GM18951 (cell line): Measurements from ENCODE around the gene NEGR1.

ENCODE experiments used
- POLR2A ChIP-seq: IDR thresholded peaks from 4 replicates; pipeline ENCODE4 v1.6.1; 2011; ENCODE audit warnings: mild to moderate bottlenecking; ENCODE audit not compliant: insufficient read length, insufficient read depth; ENCODE audit errors: extremely low read depth
- in situ Hi-C: fragments of 300-500 bp; cut with MboI; formaldehyde crosslinking; loops from one replicate; pipeline ENCODE4 v1.12.0; 2022; ENCODE audit warnings: low sequenced_read_pairs, mixed read lengths, inconsistent platforms; ENCODE audit not compliant: unreplicated experiment

Gene NEGR1

DNA sequence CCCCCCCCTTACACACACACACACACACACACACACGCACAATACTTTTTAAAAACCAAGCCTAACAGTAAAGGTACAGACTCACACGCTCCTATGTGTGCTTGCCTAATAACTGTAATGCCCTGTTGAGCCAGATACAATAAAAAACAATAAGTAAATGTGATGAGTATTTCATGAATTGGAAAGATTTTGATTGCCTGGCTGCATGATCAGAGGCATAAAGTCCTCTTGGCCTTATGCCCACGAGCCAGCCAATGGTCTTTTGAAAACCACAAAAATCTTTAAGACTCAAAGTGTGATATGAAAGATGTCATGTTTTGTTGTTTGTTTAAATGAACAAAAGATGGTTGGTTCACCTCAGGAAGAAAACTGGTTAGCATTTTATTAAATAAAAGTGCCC lies 759.6 kb downstream of the NEGR1 start:
- TF ChIP-seq POLR2A, result no peak
- in situ Hi-C loops, result no loop called here

DNA sequence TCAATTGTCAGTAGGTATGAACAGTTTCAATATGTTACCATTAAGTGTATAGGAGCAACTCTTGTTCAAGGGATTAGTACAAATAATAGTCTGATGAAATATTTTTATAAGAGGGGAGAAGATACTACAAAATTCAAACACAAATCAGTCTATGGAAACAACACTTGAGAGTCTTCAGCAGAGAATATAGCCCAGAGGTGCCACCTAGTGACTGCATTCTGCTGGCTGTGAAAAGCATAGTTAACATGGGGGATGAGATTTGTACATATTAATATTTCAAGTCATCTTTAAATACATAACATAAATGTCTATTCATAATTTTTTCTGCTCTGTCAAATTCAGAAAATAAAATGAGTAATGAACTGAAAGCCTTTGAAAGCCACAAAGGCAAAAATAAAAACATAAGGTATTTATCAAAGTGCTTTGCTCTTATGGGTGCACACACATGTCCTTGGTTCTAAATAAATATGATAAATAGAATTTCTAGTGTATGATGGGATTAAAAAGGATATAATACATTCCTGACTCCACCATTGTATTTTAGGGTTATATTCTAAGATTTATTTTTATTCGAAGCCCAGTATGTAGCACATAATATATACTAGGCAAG lies 760.6 kb downstream of the NEGR1 start:
- in situ Hi-C loops, result no loop called here
- no peak for TF ChIP-seq POLR2A

DNA sequence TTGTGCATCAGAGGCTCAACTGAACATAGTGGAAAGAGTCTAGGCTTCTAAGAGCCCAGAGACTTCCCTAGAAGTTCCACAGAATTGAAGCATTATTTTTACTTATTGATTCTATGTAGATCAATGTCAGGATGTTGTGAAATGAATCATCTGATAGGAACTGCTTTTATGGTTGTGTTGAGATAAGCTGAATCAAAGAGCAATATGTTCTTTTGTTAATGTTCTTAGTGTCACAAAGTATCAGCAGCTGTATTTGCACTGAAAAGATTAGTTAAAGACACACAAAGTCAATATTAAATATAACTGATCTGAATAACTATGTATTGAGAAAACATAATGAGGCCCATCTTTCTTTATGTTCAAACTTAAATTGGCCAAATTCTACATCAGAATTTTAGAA lies 770.8 kb downstream of the NEGR1 start:
- no peak for TF ChIP-seq POLR2A
- in situ Hi-C loops, result no loop called here

DNA sequence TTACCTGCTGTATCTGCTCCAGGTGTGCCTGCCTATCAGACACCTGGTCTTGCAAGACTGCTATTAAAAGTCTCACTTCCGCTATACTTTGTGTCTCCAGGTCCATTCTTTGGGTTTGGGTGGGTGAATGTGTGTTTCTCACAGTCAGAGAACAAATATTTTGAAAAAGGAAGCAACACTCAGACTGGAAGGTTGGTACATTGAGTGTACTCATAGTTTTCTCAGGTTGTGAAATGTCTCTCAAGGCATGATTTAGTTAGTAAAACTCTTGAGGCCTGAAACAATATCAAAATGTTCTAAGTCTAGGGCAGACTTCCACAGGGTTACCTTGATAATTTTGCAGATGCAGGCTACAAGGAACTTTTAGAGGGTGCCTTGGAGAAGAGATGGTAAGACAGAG lies 771.6 kb downstream of the NEGR1 start:
- TF ChIP-seq POLR2A, result no peak
- in situ Hi-C loops, result no loop called here

DNA sequence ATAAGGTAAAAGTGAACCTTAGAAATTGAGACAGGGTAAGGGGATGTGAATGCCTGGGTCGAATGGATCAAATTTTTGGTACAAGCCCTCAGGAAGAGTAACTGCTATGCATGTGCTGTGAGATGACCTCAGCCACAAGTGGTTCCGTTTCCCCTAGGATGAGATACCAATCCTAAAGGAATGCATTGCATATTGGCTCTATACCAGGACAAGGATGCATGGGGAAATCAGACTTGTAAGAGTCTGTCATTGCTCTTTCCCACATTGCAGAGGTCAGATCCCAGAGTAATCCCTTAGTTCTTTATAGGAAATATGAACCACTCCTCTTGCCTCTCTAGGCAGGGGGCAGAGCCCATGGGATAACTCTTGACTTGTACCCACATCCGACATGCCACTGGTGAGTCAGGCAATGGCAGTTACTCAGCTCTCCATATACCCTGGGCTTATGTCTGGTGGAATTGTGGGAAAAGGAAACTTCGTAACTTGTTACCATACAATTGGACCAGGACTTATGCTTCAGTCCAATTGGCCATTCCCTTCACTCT lies 773.2 kb downstream of the NEGR1 start:
- in situ Hi-C loops, result no loop called here
- TF ChIP-seq POLR2A, result no peak

DNA sequence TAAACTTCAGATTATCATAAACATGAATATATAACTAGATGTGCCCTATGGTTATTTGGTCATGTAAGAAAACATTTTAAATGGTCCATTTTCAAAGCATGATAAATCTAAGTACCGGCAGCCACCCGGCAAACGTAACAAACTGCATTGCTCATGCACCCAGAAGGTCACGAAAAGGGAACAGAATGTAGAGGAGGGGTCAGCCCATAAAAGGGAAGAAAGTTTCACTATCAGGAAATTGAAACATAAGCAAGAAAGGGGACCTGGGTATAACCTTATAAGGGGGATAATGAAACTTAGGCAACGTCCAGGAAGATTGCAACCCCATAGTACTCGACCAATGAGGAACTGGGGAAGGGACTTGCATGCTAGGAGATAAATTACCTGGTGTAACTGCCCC lies 780.3 kb downstream of the NEGR1 start:
- in situ Hi-C loops, result no loop called here
- TF ChIP-seq POLR2A, result no peak

DNA sequence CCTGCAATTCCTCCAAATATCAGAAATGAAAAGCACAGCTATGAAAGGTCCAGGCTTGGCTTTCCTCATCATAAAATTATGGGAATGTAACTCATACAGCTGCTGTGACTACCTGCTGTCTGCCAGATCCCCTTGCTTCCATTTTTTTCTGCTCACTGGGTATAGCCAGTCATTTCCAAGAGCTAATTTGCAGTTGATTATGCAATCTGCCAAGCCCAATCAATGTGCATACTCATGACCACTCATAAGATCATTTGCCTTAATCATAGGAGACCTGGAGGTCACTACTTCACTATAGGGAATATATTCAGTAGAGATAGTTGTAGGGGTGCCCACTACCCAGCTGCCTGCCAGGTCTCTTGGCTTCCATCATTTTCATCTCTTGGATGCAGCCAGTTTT lies 783.8 kb downstream of the NEGR1 start:
- no peak for TF ChIP-seq POLR2A
- in situ Hi-C loops, result no loop called here

DNA sequence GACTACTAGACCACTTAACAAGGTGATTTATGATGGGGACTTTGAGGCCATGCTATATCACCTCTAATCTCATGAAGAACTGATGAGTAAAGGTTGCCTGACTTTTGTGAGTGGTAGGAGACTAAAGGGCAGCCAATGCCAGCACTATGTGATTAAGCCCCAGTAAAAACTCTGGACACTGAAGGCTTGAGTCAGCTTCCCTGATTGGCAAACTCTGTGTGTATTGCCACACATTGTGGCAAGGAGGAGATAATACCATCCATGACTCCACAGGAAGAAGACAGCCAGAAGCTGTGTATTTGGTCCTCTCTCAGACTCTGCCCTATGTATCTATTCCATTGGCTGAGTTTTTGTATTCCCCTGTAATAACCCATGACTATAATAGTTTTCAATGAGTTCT lies 788.2 kb downstream of the NEGR1 start:
- in situ Hi-C loops, result no loop called here
- TF ChIP-seq POLR2A, result no peak

DNA sequence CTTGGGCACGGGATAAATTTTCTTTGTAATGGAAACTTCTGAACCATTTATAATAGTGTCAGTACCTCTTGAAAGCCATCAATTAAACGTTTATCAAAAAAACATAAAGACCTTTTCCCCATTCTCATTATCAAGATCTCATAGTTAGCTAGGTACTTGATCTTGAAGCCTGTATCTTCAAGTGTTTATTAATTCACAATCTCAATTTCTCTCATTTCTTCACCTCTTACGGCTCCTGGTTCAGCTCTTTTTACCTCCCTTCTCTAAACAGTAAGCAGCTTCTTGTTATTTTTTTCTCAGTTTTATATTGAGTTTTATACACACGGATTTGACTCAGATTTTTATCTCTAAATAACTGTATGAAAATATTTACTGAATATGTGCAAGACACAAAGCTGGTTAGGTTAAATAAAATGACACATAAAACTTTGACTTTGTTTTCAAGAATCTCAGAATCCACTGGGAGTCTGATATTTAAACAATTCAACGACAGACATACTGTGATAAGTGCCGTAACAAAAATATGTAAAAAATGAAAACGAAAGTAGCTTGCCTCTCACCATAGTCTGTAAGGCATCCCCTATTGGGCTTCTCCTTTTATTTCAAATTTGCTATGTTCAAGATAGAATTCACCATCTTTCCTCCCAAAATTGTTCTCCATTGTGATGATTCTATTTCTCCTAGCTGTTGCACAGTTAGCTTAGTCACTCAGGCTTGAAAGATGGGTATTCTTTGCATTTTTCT lies 789.9 kb downstream of the NEGR1 start:
- in situ Hi-C loops, result no loop called here
- no peak for TF ChIP-seq POLR2A

DNA sequence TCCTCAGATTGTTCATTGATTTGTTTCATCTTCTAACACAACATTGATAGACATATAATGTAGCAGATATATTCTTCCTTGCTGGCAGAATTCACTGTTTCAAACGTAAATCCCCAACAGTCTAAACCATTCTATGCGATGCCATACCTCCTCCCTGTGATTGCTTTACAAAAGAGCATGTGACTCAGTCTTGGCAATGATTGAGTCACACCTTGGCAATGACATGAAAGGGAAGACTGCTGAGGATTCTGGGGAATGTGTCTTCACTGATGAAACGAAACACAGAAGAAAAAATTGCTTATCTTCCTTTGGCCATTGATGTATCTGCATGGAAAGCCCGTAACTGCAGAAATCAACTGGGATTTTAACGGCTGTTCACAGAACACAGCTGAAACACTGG lies 791.9 kb downstream of the NEGR1 start:
- no peak for TF ChIP-seq POLR2A
- in situ Hi-C loops, result no loop called here

DNA sequence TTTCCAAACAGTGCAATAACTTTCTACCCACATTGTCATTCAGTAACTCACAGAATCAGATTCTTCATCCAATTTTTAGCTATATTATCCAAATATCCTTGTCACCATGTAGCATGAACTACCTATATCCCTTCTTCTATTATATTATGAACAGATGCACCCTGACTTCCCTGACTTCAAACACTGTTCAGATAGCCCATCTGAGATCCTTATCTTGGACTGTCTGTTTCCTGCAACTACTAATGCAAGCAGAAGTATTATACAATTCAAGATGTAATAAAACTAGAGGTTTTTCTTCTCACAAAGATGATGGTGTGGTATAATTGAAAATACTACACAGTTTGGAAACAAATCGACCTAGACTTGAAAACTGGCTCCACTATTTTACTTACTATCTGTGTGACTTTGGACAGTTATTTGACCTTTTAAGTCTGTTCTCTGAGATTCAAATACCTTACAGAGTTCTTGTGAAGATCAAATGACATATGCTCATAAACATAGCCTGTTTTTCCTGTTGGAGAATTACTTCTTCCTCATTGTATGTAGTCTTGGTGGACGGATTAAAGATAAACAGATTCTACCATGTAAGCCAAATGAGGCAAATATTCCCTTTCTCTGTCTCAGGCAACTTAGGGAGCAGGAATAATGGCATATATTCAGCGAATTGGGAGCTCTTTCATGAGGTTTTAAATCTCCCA lies 793.6 kb downstream of the NEGR1 start:
- in situ Hi-C loops, result no loop called here

DNA sequence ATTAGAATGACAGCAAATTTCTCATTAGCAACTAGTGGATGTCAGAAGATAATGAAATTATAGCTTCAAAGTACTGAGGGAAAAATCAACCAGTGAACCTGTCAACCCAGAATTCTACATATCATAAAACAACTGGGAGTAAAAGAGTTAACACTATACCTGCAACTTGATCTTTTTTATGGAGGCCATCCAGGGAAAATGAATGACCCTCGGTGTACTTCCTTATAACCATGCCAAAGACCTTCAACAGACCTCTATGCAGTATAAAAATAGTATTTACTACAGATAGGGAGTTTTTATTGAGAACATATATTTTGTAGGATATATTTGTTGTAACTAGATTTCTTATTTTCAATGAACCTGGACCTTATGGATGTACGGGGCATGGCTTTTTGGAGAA lies 809.0 kb downstream of the NEGR1 start:
- in situ Hi-C loops, result no loop called here
- TF ChIP-seq POLR2A, result no peak

More for the DNA sequence above, 793.6 kb downstream of the NEGR1 start:
- TF ChIP-seq POLR2A, result no peak

DNA sequence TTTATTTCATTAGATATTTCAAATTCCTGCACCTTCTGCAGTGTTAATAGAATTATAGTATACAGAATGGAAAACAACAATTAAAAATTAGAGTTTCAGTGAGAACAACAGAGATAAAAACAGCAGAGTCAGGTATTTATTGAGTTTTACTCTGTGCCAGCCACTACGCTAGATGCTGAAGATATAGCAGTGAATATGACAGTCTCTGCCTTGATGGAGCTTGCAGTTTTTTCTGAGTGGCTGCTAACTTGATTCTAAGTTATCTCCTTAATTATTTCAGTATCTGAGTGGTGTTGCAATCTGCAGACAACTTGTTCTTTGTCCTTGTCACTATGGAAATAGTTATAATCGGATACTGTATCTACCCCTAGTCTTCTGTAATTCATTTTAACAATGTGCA lies 817.2 kb downstream of the NEGR1 start:
- TF ChIP-seq POLR2A, result no peak
- in situ Hi-C loops, result no loop called here

DNA sequence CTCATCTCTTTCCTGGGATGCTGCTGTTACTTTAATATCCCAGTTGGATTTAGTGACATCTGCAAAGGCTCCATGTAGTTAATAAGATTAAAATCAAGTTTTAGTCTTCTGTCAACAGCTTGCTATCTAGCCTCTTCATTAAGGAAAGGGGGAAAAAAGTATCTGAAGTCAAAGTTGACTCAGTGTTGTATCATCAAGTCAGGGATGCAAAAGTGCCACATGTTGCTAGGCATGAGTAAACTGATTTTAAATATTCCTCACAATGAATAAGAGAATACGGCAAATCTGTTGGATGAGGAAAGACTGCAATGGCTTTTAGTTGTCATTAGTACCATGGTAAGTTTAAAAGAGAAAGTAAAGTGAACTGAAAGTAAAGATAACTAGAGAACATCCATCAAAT lies 818.3 kb downstream of the NEGR1 start:
- TF ChIP-seq POLR2A, result no peak
- in situ Hi-C loops, result no loop called here
